Right lobe of liver (tissue), 4 donors: ENCODE data around the gene CANT1.

Experiments used
- POLR2A ChIP-seq: fragments of 450-650 bp; IDR thresholded peaks from one replicate; pipeline ENCODE4 v1.6.1; 2017; ENCODE audit warnings: antibody characterized with exemption, mild to moderate bottlenecking
- TF ChIP-seq, protein P1 (sequence below), 4 donors: fragments of 200-600 bp in 3 of 4; fragments of 450-650 bp in 1 of 4; IDR thresholded peaks; one replicate each; pipeline versions ENCODE4 v1.5.1 to v1.8.0; 2016 to 2022; ENCODE audit warnings: antibody characterized with exemption in 4 of 4, mild to moderate bottlenecking in 2 of 4
- donor health status: DM: no; HTN: no; CAD: no.
- donor health status: DM: no; HTN: no; CAD: no.
- donor health status: DM: no; HTN: yes; CAD: no.

DNA sequence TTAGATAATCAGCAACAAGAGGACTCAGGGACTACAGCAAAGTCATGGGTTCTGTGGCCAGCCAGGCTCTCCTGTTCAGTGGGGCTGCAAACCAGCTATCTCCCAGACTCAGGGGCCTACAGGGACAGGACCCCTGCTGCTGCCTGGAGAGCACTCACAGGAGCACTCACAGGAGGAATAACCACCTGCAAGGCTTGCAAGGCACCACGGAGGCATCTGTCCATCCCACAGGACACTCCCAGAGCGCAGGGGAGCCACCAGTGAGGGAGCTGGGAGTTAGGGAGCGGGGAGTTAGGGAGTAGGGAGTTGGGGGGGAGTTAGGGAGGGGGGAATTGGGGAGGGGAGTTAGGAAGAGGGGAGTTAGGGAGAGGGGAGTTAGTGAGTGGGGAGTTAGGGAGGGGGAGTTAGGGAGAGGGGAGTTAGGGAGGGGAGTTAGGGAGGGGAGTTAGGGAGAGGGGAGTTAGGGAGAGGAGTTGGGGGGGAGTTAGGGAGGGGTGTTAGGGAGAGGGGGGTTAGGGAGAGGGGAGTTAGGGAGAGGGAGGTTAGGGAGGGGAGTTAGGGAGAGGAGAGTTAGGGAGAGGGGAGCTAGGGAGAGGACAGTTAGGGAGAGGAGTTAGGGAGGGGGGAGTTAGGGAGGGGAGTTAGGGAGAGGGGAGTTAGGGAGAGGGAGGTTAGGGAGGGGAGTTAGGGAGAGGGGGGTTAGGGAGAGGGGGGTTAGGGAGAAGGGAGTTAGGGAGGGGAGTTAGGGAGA is 5.7 kb downstream of the CANT1 start:
- TF ChIP-seq, protein P1, sequence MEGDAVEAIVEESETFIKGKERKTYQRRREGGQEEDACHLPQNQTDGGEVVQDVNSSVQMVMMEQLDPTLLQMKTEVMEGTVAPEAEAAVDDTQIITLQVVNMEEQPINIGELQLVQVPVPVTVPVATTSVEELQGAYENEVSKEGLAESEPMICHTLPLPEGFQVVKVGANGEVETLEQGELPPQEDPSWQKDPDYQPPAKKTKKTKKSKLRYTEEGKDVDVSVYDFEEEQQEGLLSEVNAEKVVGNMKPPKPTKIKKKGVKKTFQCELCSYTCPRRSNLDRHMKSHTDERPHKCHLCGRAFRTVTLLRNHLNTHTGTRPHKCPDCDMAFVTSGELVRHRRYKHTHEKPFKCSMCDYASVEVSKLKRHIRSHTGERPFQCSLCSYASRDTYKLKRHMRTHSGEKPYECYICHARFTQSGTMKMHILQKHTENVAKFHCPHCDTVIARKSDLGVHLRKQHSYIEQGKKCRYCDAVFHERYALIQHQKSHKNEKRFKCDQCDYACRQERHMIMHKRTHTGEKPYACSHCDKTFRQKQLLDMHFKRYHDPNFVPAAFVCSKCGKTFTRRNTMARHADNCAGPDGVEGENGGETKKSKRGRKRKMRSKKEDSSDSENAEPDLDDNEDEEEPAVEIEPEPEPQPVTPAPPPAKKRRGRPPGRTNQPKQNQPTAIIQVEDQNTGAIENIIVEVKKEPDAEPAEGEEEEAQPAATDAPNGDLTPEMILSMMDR (IDR thresholded peaks at IDR 0.05): no peak
- TF ChIP-seq POLR2A: no peak
